ENCODE data around the gene MYO7B.

DNA sequence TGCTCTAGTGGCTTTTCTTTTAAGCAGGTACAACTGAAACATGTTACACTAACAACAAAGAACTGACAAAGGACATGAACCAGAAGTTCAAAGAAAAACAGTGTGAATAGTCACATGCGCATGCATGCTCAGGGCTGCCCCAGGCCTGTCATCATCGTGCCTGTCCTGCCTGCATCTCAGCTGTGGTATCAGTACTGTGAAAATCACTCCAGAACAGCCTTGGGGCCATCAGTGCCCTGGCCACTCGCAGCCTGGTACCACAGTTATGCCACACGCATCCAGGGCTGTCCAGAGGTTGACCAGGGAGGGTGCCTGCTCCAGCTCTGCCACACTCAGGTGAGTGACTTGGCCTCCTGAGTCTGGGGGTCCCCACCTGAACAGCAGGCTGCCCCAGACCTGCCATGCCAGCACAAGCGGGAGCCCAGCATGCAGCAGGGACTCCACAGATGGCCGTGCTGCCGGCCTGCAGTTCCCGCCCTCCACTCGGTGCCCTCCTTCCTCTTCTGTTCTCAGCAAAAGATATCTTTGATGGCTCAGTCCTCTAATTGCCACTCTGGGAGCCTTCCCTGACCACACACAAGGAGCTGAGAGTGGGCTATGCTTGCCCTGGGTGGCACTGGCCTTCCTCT is 127.6 kb downstream of the MYO7B start:
- TF ChIP-seq EZH2phosphoT487 (IDR thresholded peaks at IDR 0.05; ENCODE audit: borderline replicate concordance, low read depth) (no peak), FOXJ3 (CRISPR knock-in tag; IDR thresholded peaks at IDR 0.05) (no peak), RXRA (IDR thresholded peaks at IDR 0.05; ENCODE audit: borderline replicate concordance, low read depth) (no peak), POLR2AphosphoS5 (IDR thresholded peaks at IDR 0.05; ENCODE audit: low read depth, low read length) (no peak)
- TF ChIP-seq, protein P1, sequence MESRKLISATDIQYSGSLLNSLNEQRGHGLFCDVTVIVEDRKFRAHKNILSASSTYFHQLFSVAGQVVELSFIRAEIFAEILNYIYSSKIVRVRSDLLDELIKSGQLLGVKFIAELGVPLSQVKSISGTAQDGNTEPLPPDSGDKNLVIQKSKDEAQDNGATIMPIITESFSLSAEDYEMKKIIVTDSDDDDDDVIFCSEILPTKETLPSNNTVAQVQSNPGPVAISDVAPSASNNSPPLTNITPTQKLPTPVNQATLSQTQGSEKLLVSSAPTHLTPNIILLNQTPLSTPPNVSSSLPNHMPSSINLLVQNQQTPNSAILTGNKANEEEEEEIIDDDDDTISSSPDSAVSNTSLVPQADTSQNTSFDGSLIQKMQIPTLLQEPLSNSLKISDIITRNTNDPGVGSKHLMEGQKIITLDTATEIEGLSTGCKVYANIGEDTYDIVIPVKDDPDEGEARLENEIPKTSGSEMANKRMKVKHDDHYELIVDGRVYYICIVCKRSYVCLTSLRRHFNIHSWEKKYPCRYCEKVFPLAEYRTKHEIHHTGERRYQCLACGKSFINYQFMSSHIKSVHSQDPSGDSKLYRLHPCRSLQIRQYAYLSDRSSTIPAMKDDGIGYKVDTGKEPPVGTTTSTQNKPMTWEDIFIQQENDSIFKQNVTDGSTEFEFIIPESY (IDR thresholded peaks at IDR 0.05; ENCODE audit: borderline replicate concordance, low read depth) = no peak
- TF ChIP-seq, protein P2, sequence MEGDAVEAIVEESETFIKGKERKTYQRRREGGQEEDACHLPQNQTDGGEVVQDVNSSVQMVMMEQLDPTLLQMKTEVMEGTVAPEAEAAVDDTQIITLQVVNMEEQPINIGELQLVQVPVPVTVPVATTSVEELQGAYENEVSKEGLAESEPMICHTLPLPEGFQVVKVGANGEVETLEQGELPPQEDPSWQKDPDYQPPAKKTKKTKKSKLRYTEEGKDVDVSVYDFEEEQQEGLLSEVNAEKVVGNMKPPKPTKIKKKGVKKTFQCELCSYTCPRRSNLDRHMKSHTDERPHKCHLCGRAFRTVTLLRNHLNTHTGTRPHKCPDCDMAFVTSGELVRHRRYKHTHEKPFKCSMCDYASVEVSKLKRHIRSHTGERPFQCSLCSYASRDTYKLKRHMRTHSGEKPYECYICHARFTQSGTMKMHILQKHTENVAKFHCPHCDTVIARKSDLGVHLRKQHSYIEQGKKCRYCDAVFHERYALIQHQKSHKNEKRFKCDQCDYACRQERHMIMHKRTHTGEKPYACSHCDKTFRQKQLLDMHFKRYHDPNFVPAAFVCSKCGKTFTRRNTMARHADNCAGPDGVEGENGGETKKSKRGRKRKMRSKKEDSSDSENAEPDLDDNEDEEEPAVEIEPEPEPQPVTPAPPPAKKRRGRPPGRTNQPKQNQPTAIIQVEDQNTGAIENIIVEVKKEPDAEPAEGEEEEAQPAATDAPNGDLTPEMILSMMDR (IDR thresholded peaks at IDR 0.05) = no peak
- TF ChIP-seq, protein P3, sequence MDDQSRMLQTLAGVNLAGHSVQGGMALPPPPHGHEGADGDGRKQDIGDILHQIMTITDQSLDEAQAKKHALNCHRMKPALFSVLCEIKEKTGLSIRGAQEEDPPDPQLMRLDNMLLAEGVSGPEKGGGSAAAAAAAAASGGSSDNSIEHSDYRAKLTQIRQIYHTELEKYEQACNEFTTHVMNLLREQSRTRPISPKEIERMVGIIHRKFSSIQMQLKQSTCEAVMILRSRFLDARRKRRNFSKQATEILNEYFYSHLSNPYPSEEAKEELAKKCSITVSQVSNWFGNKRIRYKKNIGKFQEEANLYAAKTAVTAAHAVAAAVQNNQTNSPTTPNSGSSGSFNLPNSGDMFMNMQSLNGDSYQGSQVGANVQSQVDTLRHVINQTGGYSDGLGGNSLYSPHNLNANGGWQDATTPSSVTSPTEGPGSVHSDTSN (IDR thresholded peaks at IDR 0.05) = no peak
- TF ChIP-seq, protein P4, sequence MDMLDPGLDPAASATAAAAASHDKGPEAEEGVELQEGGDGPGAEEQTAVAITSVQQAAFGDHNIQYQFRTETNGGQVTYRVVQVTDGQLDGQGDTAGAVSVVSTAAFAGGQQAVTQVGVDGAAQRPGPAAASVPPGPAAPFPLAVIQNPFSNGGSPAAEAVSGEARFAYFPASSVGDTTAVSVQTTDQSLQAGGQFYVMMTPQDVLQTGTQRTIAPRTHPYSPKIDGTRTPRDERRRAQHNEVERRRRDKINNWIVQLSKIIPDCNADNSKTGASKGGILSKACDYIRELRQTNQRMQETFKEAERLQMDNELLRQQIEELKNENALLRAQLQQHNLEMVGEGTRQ (IDR thresholded peaks at IDR 0.05; ENCODE audit: borderline replicate concordance, low read depth, low read length) = no peak
